GM21381 (cell line): ENCODE measurements around the gene SLC6A13.

Source experiments
- ATAC-seq: cut with Tn5 transposase; IDR thresholded peaks from one replicate; pipeline ENCODE4 v1.9.1; 2021; ENCODE audit warnings: mild to moderate bottlenecking, moderate library complexity; ENCODE audit not compliant: unreplicated experiment

Gene SLC6A13

GRCh38 chr12:180445-180844, 82.2 kb downstream of the SLC6A13 start:
- no peak for ATAC-seq

- no peak for ATAC-seq
These were observed 82.8 kb downstream of the SLC6A13 start for GRCh38 chr12:179885-180284.

GRCh38 chr12:179131-179884, 83.3 kb downstream of the SLC6A13 start:
- ATAC-seq: no peak

- ATAC-seq: no peak
These were observed 83.9 kb downstream of the SLC6A13 start for GRCh38 chr12:178829-179109.

GRCh38 chr12:177980-178828, 84.4 kb downstream of the SLC6A13 start:
- no peak for ATAC-seq

GRCh38 chr12:177336-177979, 85.2 kb downstream of the SLC6A13 start:
- ATAC-seq: no peak

- no peak for ATAC-seq
These were observed 86.1 kb downstream of the SLC6A13 start for GRCh38 chr12:176321-177181.

GRCh38 chr12:175759-176158, 86.9 kb downstream of the SLC6A13 start:
- ATAC-seq: no peak

- no peak for ATAC-seq
These were observed 87.4 kb downstream of the SLC6A13 start for GRCh38 chr12:175250-175649.

- ATAC-seq: no peak
These were observed 88.0 kb downstream of the SLC6A13 start for GRCh38 chr12:174596-174995.

GRCh38 chr12:174124-174523, 88.5 kb downstream of the SLC6A13 start:
- ATAC-seq: no peak

GRCh38 chr12:172732-173161, 89.9 kb downstream of the SLC6A13 start:
- no peak for ATAC-seq

GRCh38 chr12:171743-172676, 90.6 kb downstream of the SLC6A13 start:
- no peak for ATAC-seq

GRCh38 chr12:171276-171675, 91.4 kb downstream of the SLC6A13 start:
- no peak for ATAC-seq
